Mesenteric fat pad (tissue), 1 donor: Measurements from ENCODE around the gene ITGB7. TPM values are rescaled to one million over a fixed set of nuclear protein-coding genes. Genes with fewer than 3 reads are reported as not detected.

Experiments used
- DNase-seq: peaks from one replicate; pipeline ENCODE4 v3.0.0-alpha.2; 2020; ENCODE audit warnings: low spot score
- total RNA-seq: library from RNA; stranded (reverse); fragmentation: NEBNext Ultra II Directional; extraction: Animal tissue kit (Norgen Biotek cat#: 25700); gene quantifications from one replicate; pipeline ENCODE4 v1.2.1, GENCODE V29; 2021
- donor health status: DM: yes; HTN: yes; CAD: no.

The ITGB7 gene
- total RNA-seq, 1 donor from 2014 or later = 2.3 TPM

- no peak for DNase-seq
Observed at GRCh38 chr12:53197011-53197640, 9.9 kb downstream of the ITGB7 start.

- no peak for DNase-seq
Observed at GRCh38 chr12:53196486-53196885, 10.6 kb downstream of the ITGB7 start.

- no peak for DNase-seq
Observed at GRCh38 chr12:53195516-53196420, 11.3 kb downstream of the ITGB7 start.

GRCh38 chr12:53194973-53195372 is 12.1 kb downstream of the ITGB7 start:
- DNase-seq = no peak

GRCh38 chr12:53193985-53194716 is 12.9 kb downstream of the ITGB7 start:
- no peak for DNase-seq

- no peak for DNase-seq
Observed at GRCh38 chr12:53193040-53193439, 14.0 kb downstream of the ITGB7 start.

- DNase-seq = peak; percentile 76
Observed at GRCh38 chr12:53192531-53193021, 14.5 kb downstream of the ITGB7 start.

GRCh38 chr12:53191885-53192530 is 15.0 kb downstream of the ITGB7 start:
- DNase-seq = peak; percentile 69

GRCh38 chr12:53191096-53191884 is 15.8 kb downstream of the ITGB7 start:
- no peak for DNase-seq

- DNase-seq = no peak
Observed at GRCh38 chr12:53190108-53190729, 16.8 kb downstream of the ITGB7 start.

GRCh38 chr12:53187145-53187899 is 19.7 kb downstream of the ITGB7 start:
- no peak for DNase-seq

- no peak for DNase-seq
Observed at GRCh38 chr12:53186745-53187144, 20.3 kb downstream of the ITGB7 start.

- no peak for DNase-seq
Observed at GRCh38 chr12:53185582-53186153, 21.4 kb downstream of the ITGB7 start.

GRCh38 chr12:53184828-53185227 is 22.2 kb downstream of the ITGB7 start:
- DNase-seq = no peak

GRCh38 chr12:53182903-53183302 is 24.1 kb downstream of the ITGB7 start:
- no peak for DNase-seq

GRCh38 chr12:53181935-53182334 is 25.1 kb downstream of the ITGB7 start:
- no peak for DNase-seq

- DNase-seq = peak; percentile 92
Observed at GRCh38 chr12:53180931-53181645, 26.0 kb downstream of the ITGB7 start.
